PFSK-1 (cell line): Measurements from ENCODE around the gene KLHL22.

ENCODE experiments used
- SIN3A ChIP-seq: IDR thresholded peaks from 2 replicates; pipeline ENCODE4 v1.6.1; 2012; ENCODE audit warnings: mild to moderate bottlenecking, low read length, moderate library complexity, borderline replicate concordance; ENCODE audit not compliant: insufficient read depth
- TAF1 ChIP-seq: IDR thresholded peaks from 2 replicates; pipeline ENCODE4 v1.6.1; 2012; ENCODE audit warnings: low read length, control low read depth, borderline replicate concordance; ENCODE audit not compliant: insufficient read depth
- TF ChIP-seq, protein P1 (sequence below), 2 experiments: IDR thresholded peaks; 2 replicates each; pipeline versions ENCODE4 v1.6.1 to v1.8.0; 2011 to 2012; ENCODE audit warnings: low read depth in 2 of 2, low read length in 2 of 2, control low read depth in 1 of 2, inconsistent platforms in 1 of 2, mild to moderate bottlenecking in 1 of 2, moderate library complexity in 1 of 2; ENCODE audit not compliant: insufficient read depth in 1 of 2

DNA sequence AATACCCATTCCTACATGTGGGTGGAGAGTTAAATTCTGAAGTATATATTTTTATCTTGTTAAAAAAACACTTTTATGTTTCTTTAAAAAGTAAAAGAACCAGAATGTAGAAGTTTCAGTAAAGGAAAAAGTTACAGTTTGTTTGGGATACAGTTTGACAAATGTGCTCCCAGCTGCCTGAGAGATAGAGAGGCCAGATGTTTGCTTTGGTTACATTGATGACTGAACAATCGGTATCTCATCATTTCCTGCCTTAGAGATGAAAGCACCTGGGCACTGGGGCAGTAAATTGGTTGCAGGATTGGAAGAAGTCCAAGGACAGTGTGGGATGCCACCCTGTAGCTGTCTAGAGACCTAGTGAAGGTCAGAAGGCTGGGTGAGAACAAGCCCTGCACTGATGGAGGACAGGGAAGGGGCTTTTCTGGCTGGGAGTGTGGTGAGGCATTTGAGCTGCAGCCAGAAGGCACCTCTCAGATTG lies 28.4 kb upstream of the KLHL22 start:
- TF ChIP-seq TAF1 (no peak), SIN3A (no peak)
- TF ChIP-seq, protein P1, sequence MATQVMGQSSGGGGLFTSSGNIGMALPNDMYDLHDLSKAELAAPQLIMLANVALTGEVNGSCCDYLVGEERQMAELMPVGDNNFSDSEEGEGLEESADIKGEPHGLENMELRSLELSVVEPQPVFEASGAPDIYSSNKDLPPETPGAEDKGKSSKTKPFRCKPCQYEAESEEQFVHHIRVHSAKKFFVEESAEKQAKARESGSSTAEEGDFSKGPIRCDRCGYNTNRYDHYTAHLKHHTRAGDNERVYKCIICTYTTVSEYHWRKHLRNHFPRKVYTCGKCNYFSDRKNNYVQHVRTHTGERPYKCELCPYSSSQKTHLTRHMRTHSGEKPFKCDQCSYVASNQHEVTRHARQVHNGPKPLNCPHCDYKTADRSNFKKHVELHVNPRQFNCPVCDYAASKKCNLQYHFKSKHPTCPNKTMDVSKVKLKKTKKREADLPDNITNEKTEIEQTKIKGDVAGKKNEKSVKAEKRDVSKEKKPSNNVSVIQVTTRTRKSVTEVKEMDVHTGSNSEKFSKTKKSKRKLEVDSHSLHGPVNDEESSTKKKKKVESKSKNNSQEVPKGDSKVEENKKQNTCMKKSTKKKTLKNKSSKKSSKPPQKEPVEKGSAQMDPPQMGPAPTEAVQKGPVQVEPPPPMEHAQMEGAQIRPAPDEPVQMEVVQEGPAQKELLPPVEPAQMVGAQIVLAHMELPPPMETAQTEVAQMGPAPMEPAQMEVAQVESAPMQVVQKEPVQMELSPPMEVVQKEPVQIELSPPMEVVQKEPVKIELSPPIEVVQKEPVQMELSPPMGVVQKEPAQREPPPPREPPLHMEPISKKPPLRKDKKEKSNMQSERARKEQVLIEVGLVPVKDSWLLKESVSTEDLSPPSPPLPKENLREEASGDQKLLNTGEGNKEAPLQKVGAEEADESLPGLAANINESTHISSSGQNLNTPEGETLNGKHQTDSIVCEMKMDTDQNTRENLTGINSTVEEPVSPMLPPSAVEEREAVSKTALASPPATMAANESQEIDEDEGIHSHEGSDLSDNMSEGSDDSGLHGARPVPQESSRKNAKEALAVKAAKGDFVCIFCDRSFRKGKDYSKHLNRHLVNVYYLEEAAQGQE (IDR thresholded peaks at IDR 0.05; ENCODE audit: insufficient read depth in 1 of 2, low read depth in 2 of 2, low read length in 2 of 2) = no peak
